GM18951 (cell line): ENCODE measurements around the gene EPYC.

Source experiments
- POLR2A ChIP-seq: IDR thresholded peaks from 4 replicates; pipeline ENCODE4 v1.6.1; 2011; ENCODE audit warnings: mild to moderate bottlenecking; ENCODE audit not compliant: insufficient read length, insufficient read depth; ENCODE audit errors: extremely low read depth
- in situ Hi-C: fragments of 300-500 bp; cut with MboI; formaldehyde crosslinking; loops from one replicate; pipeline ENCODE4 v1.12.0; 2022; ENCODE audit warnings: low sequenced_read_pairs, mixed read lengths, inconsistent platforms; ENCODE audit not compliant: unreplicated experiment

Gene EPYC

DNA sequence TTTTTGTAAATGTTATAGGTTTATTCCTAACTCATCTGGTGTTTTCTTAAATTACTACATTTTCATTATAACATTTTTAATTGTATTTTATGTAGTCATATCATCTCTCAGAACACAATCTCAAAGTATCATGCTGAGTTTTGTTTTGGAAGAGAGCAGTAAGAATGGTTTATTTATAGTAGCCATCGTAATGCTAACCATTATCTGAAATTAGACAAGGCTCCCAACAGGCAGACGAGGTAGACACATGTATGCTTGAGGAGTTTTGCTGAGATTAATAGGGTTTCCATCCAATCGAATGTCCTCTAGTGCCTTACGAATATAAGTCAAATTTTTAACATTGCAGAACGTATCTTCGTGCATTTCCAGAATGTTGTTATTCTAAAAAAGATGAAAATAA, 40.8 kb downstream of the EPYC start:
- no peak for TF ChIP-seq POLR2A
- in situ Hi-C loops: no loop called here

DNA sequence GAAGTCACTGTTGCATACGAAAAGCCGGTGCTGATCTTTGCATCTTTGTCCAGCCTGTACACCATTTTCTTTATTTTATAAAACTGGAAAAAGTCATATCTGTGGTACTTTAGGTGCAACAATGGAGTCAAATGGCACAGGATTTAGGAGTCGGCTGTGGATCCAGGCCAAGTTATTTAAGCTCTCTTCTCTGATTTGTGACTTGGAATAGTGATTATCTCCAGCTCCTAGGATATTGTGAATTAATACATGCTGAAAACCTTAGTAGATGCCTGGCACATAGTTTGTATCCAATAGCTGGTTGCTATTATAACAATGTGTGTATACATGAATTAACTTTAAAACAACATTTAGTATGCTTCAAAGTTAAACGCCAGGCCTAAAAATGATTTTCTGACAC, 43.6 kb downstream of the EPYC start:
- in situ Hi-C loops: no loop called here
- no peak for TF ChIP-seq POLR2A

DNA sequence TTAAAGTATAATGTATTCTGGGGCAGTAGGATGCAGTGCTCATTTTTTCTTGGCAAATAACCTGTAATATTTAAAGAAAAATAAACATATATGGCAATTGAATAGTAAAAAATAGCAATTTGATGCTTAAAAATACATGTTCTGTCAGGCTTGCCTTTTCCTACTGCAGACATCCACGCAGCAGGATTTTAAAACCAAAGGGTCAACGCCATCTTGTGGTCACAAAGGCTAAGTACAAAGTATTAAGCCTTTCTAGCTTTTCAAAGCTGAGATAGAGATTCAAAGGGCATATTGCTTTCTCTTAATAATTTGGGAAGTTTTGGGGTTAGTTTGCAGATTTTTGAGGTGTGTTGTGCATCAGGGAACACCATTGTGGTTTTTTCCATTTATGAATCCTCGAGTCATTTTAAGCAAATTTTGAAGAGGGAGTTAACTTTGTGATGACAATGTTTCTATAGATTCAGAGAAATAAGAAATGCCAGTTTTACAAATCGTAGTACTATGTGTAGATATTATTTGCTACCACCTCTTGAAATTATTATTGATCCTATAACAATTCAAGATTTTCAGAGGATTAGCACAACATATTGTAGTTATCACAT, 45.1 kb downstream of the EPYC start:
- in situ Hi-C loops: no loop called here

DNA sequence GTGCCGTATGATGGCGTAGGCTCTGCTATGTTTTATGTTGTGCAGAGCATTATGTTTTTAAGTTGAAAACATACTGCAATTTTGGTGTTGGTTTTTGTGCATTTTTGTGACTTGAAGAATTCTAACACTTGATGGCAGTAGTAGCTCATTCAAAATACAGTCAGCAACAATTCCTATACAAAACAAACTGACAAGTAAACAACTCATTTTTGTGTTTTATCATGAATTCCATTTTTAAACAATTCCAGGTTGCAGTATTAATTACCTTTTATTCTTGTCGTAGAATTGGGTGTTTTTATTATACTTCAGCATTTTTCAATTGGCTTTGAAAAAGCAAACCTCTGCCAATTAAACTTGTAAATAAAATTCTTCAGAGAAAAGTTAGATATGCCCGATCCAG, 45.7 kb downstream of the EPYC start:
- TF ChIP-seq POLR2A: no peak
- in situ Hi-C loops: no loop called here

More for the DNA sequence above, 45.1 kb downstream of the EPYC start:
- no peak for TF ChIP-seq POLR2A

DNA sequence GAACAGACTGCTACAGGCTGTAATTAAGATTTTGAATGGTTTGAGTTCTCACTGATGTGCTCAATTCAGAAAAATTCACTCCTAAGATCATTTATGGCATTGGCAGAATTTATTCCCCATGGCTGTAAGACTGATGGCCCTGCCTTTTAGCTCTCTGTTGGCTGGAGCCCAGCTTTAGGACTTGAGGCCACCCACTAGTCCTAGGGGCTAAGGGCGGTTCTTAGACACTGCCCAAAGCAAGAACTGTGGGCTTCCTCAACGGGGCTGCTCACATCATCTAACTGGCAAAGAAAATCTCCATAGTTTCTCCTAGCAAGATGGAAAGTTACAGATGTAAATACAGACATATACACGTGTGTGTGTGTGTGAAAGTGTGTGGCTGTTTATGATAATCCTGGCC, 46.4 kb downstream of the EPYC start:
- no peak for TF ChIP-seq POLR2A
- in situ Hi-C loops: no loop called here

DNA sequence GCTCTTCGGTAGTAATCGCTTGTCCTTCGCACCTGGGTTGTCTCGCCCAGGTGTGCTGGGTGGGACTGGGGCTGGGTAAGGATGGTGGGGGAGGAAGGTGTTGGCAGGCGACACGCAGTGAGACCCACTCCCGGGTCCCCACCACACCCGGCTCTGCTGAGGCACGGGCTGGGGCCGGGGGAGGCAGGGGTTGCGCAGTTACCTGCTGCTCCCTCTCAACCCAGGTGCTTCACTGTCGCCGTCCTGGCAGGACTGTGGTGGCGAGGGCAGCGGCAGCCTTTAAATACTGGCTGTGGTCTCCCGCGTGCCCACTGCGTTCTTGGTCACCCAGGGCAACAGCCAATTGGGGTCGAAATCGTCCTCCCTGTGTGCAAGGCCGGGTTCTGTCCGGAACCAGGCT, 49.9 kb downstream of the EPYC start, which contains the start of gene CCER1:
Gene CCER1, minus strand, starts transcription at position 256 of the 400 bp plus-strand sequence. CDS start 434 bp downstream, outside the sequence.
- TF ChIP-seq POLR2A: no peak
- in situ Hi-C loops: no loop called here

DNA sequence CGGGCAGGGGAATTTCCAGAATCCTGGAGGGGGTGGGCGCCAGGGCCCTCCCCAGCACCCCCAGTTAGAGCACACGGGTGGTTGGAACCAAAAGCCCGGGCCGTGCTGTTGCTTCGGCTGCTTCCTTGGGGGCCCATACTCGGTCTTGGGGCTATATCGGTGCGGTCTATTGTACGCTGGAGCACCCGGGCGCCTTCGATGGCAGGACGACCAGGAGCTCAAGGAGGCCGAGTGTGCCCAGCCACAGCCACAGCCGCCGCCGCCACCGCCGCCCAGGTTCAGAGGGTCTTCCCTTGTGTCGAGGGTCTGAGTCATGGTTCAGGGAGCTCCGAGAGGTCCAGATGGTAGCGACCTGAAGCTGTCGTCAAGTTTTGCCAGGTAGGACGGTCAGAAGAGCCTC, 50.3 kb downstream of the EPYC start:
- in situ Hi-C loops: no loop called here
- TF ChIP-seq POLR2A: no peak

DNA sequence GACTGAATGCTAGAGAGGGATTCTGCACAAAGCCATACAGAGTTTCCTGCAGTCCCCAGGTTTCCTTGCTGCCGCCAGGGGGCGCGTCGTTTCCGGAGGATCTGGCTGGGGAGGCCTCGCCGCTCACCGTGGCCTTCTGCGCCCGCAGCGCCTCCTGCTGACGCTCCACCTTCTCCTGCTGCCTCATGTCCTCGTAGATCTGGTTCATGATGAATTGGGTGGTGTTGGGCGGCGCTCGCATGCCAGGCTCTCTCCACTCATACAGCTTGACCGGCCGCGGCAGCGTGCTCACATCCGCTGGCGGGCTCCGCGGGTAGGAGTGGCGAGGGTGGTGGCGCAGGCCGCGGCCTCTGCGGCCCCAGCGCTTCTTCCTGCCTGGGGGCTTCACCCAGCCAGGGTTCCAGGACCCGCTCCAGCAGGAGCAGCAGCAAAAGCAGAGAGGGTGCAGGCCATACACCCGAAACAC, 50.8 kb downstream of the EPYC start:
- no peak for TF ChIP-seq POLR2A
- in situ Hi-C loops: no loop called here

DNA sequence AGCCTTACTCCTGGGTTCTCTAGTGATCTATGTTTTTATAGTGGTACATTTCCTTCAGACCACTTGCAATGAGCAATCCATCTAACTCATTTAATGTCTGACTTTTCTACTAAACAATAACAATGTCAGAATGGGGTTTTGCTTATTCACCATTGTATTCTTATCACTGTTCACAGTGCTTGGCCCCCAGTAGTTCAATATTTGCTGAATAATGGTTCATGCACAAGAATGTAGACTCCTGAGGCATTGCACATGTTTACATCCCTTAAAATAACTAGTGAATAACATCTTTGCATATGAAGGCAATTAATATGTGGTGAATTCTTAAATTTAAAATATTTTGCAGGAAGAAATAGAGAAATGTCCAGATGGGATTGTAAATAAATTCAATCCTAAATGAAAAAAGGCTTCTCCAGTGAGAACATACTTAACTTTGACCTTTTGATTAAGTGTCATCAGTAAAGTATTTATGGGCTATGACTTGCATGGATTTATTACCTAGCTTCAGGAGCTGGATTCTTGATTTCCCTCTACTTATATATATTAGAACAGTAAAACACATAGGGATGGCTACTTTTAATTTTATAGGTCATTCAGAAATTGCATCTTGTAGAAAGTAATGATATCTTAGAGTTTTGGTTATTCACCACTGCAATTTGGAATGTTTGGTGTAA, 53.2 kb downstream of the EPYC start:
- no peak for TF ChIP-seq POLR2A
- in situ Hi-C loops: no loop called here

DNA sequence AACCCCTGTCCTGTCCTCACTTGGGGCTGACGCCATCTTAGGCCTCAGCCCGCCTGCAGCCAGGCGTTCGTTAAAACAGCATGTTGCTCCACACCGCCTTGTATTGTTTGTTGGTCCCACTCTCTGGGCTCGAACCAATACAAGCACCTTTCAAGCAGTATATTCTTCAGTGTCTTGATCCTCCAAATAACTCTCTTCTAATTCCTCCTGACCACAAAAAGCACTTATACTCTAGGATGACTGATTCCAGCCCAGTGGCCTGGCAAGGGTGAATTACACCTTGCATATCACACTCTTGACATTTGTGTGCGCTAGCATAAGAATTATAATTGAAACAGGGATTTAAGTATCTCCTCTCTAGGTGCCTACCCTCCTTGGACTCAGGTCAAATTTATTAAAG, 56.9 kb downstream of the EPYC start:
- in situ Hi-C loops: no loop called here
- TF ChIP-seq POLR2A: no peak

DNA sequence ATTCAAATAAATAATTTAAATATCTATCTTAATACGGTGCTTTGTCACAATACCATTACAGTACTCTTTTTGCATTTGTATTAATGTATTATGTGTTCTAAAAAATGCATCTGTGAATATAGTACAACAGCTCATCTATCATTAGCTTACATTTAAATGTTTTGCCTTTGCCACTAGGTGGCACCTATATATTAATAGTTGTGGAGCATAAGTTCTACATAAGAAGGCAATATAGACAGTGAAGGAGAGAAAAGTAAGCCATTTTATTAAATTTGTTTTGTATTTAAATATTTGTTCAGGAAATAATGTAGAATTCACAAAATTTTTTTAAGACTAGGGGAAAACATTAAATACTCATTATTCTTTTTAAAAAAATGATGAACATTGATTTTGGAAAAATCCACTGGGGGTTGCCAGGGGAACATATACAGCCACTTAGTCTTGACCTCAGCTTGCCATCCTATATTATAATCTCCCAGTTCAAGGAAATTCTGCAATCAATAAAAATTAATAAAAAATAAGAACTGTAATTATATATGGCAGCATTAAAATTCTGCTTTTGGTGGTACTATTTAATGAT, 59.6 kb downstream of the EPYC start:
- TF ChIP-seq POLR2A: no peak
- in situ Hi-C loops: no loop called here

DNA sequence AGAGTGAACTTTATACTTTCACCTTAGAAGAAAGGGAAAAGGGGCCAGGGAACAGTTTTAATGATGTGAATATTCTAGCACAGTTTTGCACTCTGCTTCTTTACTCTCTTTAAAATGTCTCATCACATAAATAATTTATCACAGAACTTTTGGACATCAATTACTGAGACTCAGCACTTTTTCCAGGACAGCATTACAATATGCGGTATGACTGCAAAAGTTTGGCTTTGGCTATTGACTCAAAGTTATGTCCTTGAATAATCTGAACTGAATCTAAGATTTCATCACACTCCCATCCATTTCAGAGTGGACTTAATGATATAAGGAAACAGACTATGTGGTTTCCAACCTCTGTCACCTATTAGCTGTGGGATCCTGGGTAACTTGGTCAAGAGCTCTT, 61.5 kb downstream of the EPYC start:
- TF ChIP-seq POLR2A: no peak
- in situ Hi-C loops: no loop called here

DNA sequence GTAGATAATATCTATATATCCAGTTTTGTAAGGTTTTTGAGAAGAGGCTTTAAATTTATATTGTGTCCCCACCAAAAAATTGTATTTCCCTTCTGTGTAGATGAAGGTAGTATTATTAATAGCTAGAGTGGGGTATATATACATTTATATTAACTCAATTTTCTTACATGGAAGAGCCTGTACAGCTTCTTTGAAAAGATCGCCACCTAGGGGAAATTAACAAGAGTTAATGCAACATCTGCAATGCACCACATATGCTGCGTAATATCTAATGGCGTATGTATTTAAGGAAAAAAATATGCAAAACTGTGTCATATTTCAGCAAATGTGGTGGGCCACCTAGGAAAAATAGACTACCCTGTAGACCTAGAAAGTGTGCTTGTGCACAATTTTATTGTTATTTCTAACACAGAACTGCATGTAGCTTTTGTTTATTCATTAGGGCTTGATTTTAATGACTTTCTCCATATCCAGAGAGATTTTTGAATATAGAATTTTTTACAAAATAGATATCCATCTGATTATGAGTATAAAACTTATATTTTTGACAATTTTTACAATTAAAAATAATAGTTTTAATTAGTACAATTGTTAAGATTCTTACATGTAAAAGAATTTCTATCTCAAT, 63.8 kb downstream of the EPYC start:
- no peak for TF ChIP-seq POLR2A
- in situ Hi-C loops: no loop called here
